Activated T-helper 2 cell treated with anti-CD3 and anti-CD28 coated beads, Interferon-gamma antibody, Interleukin-2, Interleukin-4, amounts not matched to agents 10 μg/mL and 5 μg/mL and 100 μg/mL, durations not matched to agents 14 hours and 24 hours and 36 hours (primary cell): ENCODE results near the gene AKAP13. TPM values are rescaled to one million over a fixed set of nuclear protein-coding genes. Genes with fewer than 3 reads are reported as not detected.

Source experiments
- DNase-seq: peaks from one replicate; pipeline ENCODE4 v3.0.0; 2021; ENCODE audit warnings: low spot score
- H3K27ac Mint-ChIP-seq: one replicate; pipeline ENCODE4 v1.8.0; 2021; ENCODE audit warnings: mixed read lengths
- H3K27me3 Mint-ChIP-seq: one replicate; pipeline ENCODE4 v1.8.0; 2021; ENCODE audit warnings: low read depth, mixed read lengths
- H3K36me3 Mint-ChIP-seq: one replicate; pipeline ENCODE4 v1.8.0; 2021; ENCODE audit warnings: low read depth, mixed read lengths
- H3K4me1 Mint-ChIP-seq: one replicate; pipeline ENCODE4 v1.8.0; 2021; ENCODE audit warnings: low read depth, mixed read lengths
- H3K4me3 Mint-ChIP-seq: one replicate; pipeline ENCODE4 v1.8.0; 2021; ENCODE audit warnings: low read depth, mild to moderate bottlenecking, moderate library complexity, mixed read lengths
- H3K9me3 Mint-ChIP-seq: one replicate; pipeline ENCODE4 v1.8.0; 2021; ENCODE audit warnings: mixed read lengths
- intact Hi-C: fragments of 100-400 bp; cut with micrococcal nuclease; formaldehyde crosslinking; loops from one replicate; pipeline ENCODE4 v1.15.1; 2023
- total RNA-seq: library from RNA; stranded (reverse); gene quantifications from 2 replicates; pipeline ENCODE4 v1.2.3, GENCODE V29; 2022

The AKAP13 gene
- total RNA-seq, 1 donor from 2014 or later: 92.1 TPM

- Mint-ChIP-seq H3K36me3 (peaks cover 71% of the 10 kb centered on the region), H3K4me3 (no peak overlapping the region)
These were observed 292.9 kb downstream of the AKAP13 start for GRCh38 chr15:85673326-85673725.

GRCh38 chr15:85676342-85677098 lies 296.1 kb downstream of the AKAP13 start:
- no peak for DNase-seq
- intact Hi-C loops: no loop called here
- H3K4me3 Mint-ChIP-seq: no peak overlapping the region
- H3K27me3 Mint-ChIP-seq: no peaks in the 10 kb centered on the region
- H3K36me3 Mint-ChIP-seq: peaks cover 47% of the 10 kb centered on the region
- peaks cover 21% of the 10 kb centered on the region for H3K4me1 Mint-ChIP-seq
- no peaks in the 10 kb centered on the region for H3K9me3 Mint-ChIP-seq
- no peak overlapping the region for H3K27ac Mint-ChIP-seq

More at GRCh38 chr15:85673326-85673725, 292.9 kb downstream of the AKAP13 start:
- H3K4me1 Mint-ChIP-seq: peaks cover 23% of the 10 kb centered on the region
- peak overlapping the region; percentile 6 for H3K27ac Mint-ChIP-seq
- H3K9me3 Mint-ChIP-seq: no peaks in the 10 kb centered on the region
- DNase-seq: no peak
- intact Hi-C loops: no loop called here
- no peaks in the 10 kb centered on the region for H3K27me3 Mint-ChIP-seq

GRCh38 chr15:85679231-85679630 lies 298.8 kb downstream of the AKAP13 start:
- Mint-ChIP-seq H3K36me3 (peaks cover 39% of the 10 kb centered on the region), H3K4me3 (no peak overlapping the region), H3K9me3 (no peaks in the 10 kb centered on the region), H3K27ac (no peak overlapping the region), H3K4me1 (peaks cover 16% of the 10 kb centered on the region), H3K27me3 (no peaks in the 10 kb centered on the region)
- DNase-seq: no peak
- intact Hi-C loops: no loop called here

- Mint-ChIP-seq H3K4me3 (no peak overlapping the region), H3K9me3 (no peaks in the 10 kb centered on the region), H3K27ac (no peak overlapping the region), H3K36me3 (peaks cover 43% of the 10 kb centered on the region), H3K4me1 (peaks cover 7% of the 10 kb centered on the region), H3K27me3 (no peaks in the 10 kb centered on the region)
- intact Hi-C loops: no loop called here
- no peak for DNase-seq
These were observed 301.0 kb downstream of the AKAP13 start for GRCh38 chr15:85681386-85681785.

GRCh38 chr15:85684174-85684710 lies 303.8 kb downstream of the AKAP13 start:
- intact Hi-C loops: no loop called here
- no peaks in the 10 kb centered on the region for H3K27me3 Mint-ChIP-seq
- no peak overlapping the region for H3K4me3 Mint-ChIP-seq
- H3K36me3 Mint-ChIP-seq: peaks cover 49% of the 10 kb centered on the region
- DNase-seq: no peak
- H3K9me3 Mint-ChIP-seq: no peaks in the 10 kb centered on the region
- peaks cover 31% of the 10 kb centered on the region for H3K4me1 Mint-ChIP-seq
- no peak overlapping the region for H3K27ac Mint-ChIP-seq

GRCh38 chr15:85685356-85685755 lies 305.0 kb downstream of the AKAP13 start:
- Mint-ChIP-seq H3K4me1 (peaks cover 39% of the 10 kb centered on the region), H3K9me3 (no peaks in the 10 kb centered on the region), H3K36me3 (peaks cover 54% of the 10 kb centered on the region), H3K27me3 (no peaks in the 10 kb centered on the region), H3K27ac (peak overlapping the region; percentile 3), H3K4me3 (no peak overlapping the region)
- DNase-seq: no peak
- intact Hi-C loops: loop anchor here (5.0 kb wide), 1 partner anchor 68 kb away; no protein-coding TSS in a partner anchor

- Mint-ChIP-seq H3K4me3 (peak overlapping the region; percentile 45), H3K36me3 (peaks cover 52% of the 10 kb centered on the region), H3K9me3 (no peaks in the 10 kb centered on the region), H3K27ac (peak overlapping the region; percentile 87), H3K27me3 (no peaks in the 10 kb centered on the region), H3K4me1 (peaks cover 58% of the 10 kb centered on the region)
- no peak for DNase-seq
- intact Hi-C loops: loop anchor here (5.0 kb wide), 1 partner anchor 70 kb away; no protein-coding TSS in a partner anchor
These were observed 306.9 kb downstream of the AKAP13 start for GRCh38 chr15:85687329-85687728.

GRCh38 chr15:85688711-85689110 lies 308.3 kb downstream of the AKAP13 start:
- H3K36me3 Mint-ChIP-seq: peaks cover 55% of the 10 kb centered on the region
- H3K4me3 Mint-ChIP-seq: peak overlapping the region; percentile 94
- H3K9me3 Mint-ChIP-seq: no peaks in the 10 kb centered on the region
- no peak for DNase-seq
- H3K27me3 Mint-ChIP-seq: no peaks in the 10 kb centered on the region
- intact Hi-C loops: loop anchor here (1.0 to 5.0 kb wide), 2 partner anchors 36 to 71 kb away; no protein-coding TSS in a partner anchor
- H3K27ac Mint-ChIP-seq: peak overlapping the region; percentile 100
- peaks cover 70% of the 10 kb centered on the region for H3K4me1 Mint-ChIP-seq

GRCh38 chr15:85689729-85690128 lies 309.3 kb downstream of the AKAP13 start:
- H3K36me3 Mint-ChIP-seq: peaks cover 50% of the 10 kb centered on the region
- H3K4me1 Mint-ChIP-seq: peaks cover 70% of the 10 kb centered on the region
- peak; percentile 64 for DNase-seq
- H3K9me3 Mint-ChIP-seq: no peaks in the 10 kb centered on the region
- peak overlapping the region; percentile 100 for H3K27ac Mint-ChIP-seq
- intact Hi-C loops: loop anchor here (1.0 to 5.0 kb wide), 6 partner anchors 13 to 72 kb away; no protein-coding TSS in a partner anchor
- H3K4me3 Mint-ChIP-seq: peak overlapping the region; percentile 94
- H3K27me3 Mint-ChIP-seq: no peaks in the 10 kb centered on the region

GRCh38 chr15:85690561-85691231 lies 310.3 kb downstream of the AKAP13 start:
- Mint-ChIP-seq H3K4me3 (peak overlapping the region; percentile 94), H3K4me1 (peaks cover 73% of the 10 kb centered on the region), H3K36me3 (peaks cover 51% of the 10 kb centered on the region), H3K27ac (peak overlapping the region; percentile 98), H3K27me3 (no peaks in the 10 kb centered on the region), H3K9me3 (no peaks in the 10 kb centered on the region)
- intact Hi-C loops: loop anchor here (1.0 kb wide), 4 partner anchors 12 to 44 kb away; no protein-coding TSS in a partner anchor
- peak; percentile 43 for DNase-seq

- H3K27ac Mint-ChIP-seq: peak overlapping the region; percentile 98
- peak overlapping the region; percentile 94 for H3K4me3 Mint-ChIP-seq
- H3K9me3 Mint-ChIP-seq: no peaks in the 10 kb centered on the region
- DNase-seq: peak; percentile 22
- H3K4me1 Mint-ChIP-seq: peaks cover 70% of the 10 kb centered on the region
- intact Hi-C loops: no loop called here
- peaks cover 49% of the 10 kb centered on the region for H3K36me3 Mint-ChIP-seq
- no peaks in the 10 kb centered on the region for H3K27me3 Mint-ChIP-seq
These were observed 311.2 kb downstream of the AKAP13 start for GRCh38 chr15:85691350-85692240.

GRCh38 chr15:85692321-85692720 lies 311.9 kb downstream of the AKAP13 start:
- DNase-seq: no peak
- peaks cover 45% of the 10 kb centered on the region for H3K36me3 Mint-ChIP-seq
- no peaks in the 10 kb centered on the region for H3K9me3 Mint-ChIP-seq
- H3K4me1 Mint-ChIP-seq: peaks cover 63% of the 10 kb centered on the region
- H3K27me3 Mint-ChIP-seq: no peaks in the 10 kb centered on the region
- peak overlapping the region; percentile 94 for H3K4me3 Mint-ChIP-seq
- intact Hi-C loops: no loop called here
- H3K27ac Mint-ChIP-seq: peak overlapping the region; percentile 98
